Stimulated activated CD8-positive, alpha-beta memory T cell treated with anti-CD3 and anti-CD28 coated beads, Interleukin-4, amount 100 ng/mL, for 4 hours (primary cell): Measurements from ENCODE around the gene INHBC.
"Not testable (repeated sequence)": the region's sequence is repeated elsewhere in the genome, so short reads cannot be mapped to it uniquely, and the experiment has no call there.

Source experiments
- DNase-seq, 2 donors: peaks; one replicate each; pipeline ENCODE4 v3.0.0-alpha.2; 2020; ENCODE audit warnings: low read depth in 2 of 2, low spot score in 1 of 2

The INHBC gene

GRCh38 chr12:57434517-57435223 lies at the start of gene INHBC:
INHBC (plus strand) TSS chr12:57434784; CDS start chr12:57434887, 103 bp downstream.
- DNase-seq = no peak

GRCh38 chr12:57385586-57385985 lies 49.0 kb upstream of the INHBC start:
- no peak for DNase-seq

- DNase-seq = no peak
Observed at GRCh38 chr12:57386187-57386720, 48.3 kb upstream of the INHBC start.

- no peak for DNase-seq
Observed at GRCh38 chr12:57388425-57388824, 46.2 kb upstream of the INHBC start.

DNA sequence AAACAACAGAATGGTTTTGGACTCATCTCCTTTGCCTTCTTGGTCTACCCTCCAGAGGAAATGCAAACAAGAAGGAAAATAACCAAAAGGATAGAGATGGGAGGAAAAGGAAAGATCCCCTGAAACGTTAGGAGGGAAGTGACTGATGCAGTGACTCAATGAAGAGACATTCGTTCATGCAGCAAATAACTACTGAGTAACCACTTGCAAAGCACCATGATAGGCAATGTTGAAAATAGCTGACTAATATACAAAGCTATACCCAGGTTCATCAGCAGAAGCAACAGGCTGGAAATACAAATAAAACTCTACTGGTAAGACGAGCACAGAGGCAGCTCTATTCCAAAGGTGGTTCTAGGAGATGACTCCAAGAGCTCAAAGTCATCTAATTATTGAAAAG lies 45.6 kb upstream of the INHBC start:
- DNase-seq = no peak

GRCh38 chr12:57390174-57390573 lies 44.4 kb upstream of the INHBC start:
- no peak for DNase-seq

GRCh38 chr12:57395121-57395520 lies 39.5 kb upstream of the INHBC start:
- DNase-seq = no peak

- DNase-seq = no peak
Observed at GRCh38 chr12:57397441-57397840, 37.1 kb upstream of the INHBC start.

- not testable (repeated sequence) for DNase-seq
Observed at GRCh38 chr12:57399718-57400463, 34.7 kb upstream of the INHBC start.

DNA sequence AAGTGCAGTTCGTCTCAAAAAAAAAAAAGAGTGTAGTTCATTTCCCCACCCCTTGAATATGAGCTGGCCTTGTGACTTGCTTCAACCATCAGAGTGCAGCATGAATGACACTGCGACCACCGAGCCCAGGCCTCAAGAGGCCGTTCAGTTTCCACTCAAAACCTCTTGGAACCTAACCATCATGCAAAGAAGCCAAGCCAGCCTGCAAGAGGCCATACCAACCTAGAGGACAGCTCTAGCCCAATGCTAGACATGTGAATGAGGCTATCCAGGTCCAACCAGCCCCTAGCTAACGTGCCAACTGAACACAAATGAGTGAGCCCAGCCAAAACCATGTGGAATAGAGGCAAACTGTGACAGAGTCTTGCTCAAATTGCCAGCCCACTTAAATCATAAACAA lies 33.4 kb upstream of the INHBC start:
- no peak for DNase-seq

DNA sequence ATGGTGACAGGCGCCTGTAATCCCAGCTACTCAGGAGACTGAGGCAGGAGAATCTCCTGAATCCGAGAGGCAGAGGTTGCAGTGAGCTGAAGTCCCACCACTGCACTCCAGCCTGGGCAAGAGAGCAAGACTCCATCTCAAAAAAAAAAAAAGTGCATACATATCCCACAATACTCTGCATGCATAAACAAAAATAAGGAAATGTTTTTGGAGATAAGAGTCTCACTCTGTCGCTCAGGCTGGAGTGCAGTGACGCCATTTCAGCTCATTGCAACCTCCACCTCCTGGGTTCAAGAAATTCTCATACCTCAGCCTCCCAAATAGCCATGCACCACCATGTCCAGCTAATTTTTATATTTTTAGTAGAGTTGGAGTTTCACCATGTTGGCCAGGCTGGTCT lies 32.4 kb upstream of the INHBC start:
- DNase-seq = not testable (repeated sequence)

- no peak for DNase-seq
Observed at GRCh38 chr12:57404966-57405640, 29.5 kb upstream of the INHBC start.

DNA sequence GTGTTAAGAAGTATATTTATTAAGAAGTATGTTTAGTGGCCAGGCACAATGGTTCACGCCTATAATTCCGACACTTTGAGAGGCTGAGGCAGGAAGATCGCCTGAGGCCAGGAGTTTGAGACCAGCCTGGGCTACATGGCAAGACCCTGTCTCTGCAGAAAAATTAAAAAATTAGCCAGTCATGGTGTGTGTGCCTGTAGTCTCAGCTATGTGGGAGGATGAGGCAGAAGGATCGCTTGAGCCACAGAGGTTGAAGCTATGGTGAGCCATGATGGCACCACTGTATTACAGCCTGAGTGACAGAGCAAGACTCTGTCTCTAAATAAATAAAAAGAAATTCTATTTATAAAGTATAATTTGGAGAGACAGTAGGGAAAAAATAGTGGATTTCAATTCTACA lies 24.1 kb upstream of the INHBC start:
- DNase-seq = no peak

DNA sequence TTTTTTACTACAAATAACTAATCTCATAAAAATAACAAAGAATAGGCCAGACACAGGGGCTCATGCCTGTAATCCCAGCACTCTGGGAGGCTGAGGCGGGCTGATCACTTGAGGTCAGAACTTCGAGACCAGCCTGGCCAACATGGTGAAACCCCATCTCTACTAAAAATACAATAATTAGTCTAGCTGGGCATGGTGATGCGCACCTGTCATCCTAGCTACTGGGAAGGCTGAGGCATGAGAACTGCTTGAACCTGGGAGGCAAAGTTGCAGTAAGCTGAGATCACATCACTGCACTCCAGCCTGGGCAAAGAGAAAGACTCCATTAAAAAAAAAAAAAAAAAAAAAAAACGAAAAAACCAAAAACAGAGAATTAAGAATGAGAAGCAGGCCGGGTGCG lies 20.4 kb upstream of the INHBC start:
- not testable (repeated sequence) for DNase-seq

- DNase-seq = no peak
Observed at GRCh38 chr12:57415088-57415487, 19.5 kb upstream of the INHBC start.

GRCh38 chr12:57416039-57416996 lies 18.3 kb upstream of the INHBC start:
- no peak for DNase-seq

GRCh38 chr12:57418255-57418654 lies 16.3 kb upstream of the INHBC start:
- no peak for DNase-seq

DNA sequence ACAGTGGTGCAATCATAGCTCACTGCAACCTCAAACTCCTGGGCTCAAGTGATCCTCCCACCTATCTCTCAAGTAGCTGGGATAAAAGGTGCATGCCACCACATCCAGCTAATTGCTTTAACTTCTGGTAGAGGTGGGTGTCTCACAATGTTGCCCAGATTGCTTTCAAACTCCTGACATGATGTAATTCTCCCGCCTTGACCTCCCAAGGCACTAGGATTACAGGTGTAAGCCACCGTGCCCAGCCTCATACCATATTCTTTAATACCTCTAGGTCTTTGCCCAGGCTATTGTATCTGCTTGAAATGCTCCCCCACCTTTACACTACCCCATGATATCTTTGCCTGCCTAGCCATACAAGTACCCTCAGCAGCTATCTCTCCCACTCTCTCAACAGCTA lies 15.1 kb upstream of the INHBC start:
- no peak for DNase-seq

DNA sequence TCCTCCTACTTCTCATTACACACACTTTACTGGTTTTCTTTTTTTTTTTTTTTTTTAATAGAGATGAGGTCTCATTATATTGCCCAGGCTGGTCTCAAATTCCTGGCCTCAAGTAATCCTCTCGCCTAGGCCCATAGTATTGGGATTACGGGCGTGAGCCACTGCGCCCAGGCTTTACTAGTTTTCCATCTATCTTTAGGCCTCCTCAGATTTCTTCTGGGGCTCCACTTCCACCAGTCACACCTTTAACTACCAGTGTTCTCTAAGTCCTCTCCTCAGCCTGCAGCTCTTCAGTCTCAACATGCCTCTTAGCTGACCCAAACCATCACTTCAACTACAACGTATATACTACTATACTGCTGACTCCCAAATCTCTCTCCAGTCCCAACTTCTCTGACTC lies 14.1 kb upstream of the INHBC start:
- DNase-seq = no peak

DNA sequence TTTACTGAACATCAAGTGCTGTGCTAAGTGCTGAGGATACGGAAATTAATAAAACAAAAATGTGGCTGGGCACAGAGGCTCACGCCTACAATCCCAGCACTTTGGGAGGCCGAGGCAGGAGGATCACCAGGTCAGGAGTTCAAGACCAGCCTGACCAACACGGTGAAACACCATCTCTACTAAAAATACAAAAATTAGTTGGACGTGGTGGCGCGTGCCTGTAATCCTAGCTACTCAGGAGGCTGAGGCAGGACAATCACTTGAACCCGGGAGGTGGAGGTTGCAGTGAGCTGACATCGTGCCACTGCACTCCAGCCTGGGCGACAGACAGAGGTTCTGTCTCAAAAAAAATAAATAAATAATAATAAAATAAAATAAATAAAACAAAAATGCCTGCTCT lies 7.6 kb upstream of the INHBC start:
- not testable (repeated sequence) for DNase-seq

GRCh38 chr12:57428965-57429364 lies 5.6 kb upstream of the INHBC start:
- no peak for DNase-seq
